HPDE6-E6E7 (cell line): ENCODE data around the gene MT1HL1.

Experiments used
- DNase-seq: peaks from one replicate; pipeline ENCODE4 v3.0.0; 2011; ENCODE audit warnings: missing footprints; ENCODE audit errors: extremely low spot score

The MT1HL1 gene

GRCh38 chr1:237004116-237004515 is at the start of gene MT1HL1:
TSS of gene MT1HL1 (minus strand) at chr1:237004441. CDS start at chr1:237004372, 69 bp downstream.
- DNase-seq = no peak

DNA sequence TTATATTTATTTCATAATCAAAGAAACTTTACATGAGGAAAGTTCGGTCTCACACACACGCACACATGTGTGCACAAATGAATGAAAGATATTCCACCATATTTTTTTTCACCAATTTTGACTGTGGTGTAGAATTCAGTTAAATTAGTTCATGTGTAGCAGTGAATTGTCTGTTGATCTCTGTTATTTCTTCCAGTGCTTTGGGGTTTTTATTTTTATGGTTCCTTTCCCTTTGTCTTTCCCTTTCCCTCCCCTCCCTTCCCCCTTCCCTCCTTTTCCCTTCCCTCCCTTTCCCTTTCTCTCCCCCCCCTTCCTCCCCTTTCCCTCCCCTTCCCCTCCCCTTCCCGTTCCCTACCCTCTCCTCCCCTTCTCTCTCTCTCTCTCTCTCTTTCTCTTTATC is 46.7 kb upstream of the MT1HL1 start:
- no peak for DNase-seq

DNA sequence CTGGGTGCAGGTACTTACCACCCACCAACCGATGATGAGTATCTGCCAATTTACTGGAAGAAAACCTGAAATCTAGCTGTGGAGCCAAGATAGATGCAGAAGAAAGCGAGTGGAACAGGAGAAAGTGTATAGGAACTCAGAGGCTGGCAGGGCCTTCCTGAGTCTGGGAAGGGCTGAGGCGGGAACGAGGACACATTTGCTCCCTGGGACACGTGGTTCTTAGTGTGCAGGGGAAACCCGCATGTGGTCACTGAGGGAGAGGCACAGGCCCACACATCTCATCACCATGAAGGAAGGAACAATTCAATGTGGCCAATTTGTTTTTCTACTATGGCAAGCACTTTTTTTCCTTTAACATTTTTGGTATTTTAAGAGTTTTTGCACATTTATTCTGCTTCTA is 45.9 kb upstream of the MT1HL1 start:
- no peak for DNase-seq

DNA sequence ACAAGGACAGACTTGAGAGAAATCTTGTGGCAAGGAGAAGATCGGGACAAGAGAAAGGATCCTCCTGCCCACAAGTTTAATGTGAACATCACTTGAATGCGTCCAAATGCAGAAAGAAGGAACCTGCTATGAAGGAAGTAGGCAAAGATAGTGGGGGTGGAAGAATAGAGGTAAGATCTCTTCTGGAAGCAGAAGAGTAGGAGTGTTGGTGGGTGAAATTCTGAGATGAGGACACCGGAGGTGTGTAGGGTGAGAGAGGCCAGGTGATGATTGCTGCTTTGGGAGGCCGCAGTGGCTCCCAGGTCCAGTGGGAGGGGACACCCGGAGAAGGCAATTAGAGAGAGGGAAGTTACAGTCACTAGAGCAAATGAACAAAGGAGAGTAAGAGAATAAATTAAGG is 44.6 kb upstream of the MT1HL1 start:
- DNase-seq = no peak

DNA sequence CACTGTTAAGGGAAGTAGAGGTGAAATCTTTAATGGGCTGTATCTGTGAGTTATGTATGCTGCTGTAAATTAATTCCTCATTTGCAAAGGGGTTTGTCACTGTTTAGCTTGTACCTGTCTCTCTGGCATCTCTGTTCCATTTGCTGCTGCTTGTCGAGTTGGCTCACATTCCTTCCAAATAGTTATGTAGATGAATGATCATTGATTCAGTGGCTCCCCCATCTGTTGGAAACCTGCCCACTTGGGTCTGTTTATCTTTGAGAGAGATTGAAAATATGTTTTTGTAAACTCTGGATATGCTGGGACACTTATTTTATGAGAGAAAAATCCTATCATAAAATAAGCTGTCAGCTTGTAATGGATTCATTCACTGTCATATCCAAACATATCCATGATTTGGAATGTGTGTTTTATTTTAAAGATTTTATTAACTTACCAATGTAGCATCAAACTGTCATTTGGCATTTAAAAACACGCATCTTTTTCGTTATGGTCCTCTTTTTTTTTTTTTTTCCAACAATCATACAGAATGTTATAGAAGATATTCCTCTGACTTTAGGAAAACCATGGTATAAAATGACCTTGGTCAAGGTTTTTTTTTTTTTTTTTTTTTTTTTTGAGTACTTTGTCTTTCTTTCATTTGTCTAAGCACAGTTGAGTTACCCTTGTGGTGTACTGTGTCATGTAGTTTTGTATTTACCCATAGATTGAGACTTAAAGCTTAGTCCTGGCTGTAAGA is 41.2 kb upstream of the MT1HL1 start:
- DNase-seq = no peak

GRCh38 chr1:237043846-237044636 is 39.8 kb upstream of the MT1HL1 start:
- no peak for DNase-seq

DNA sequence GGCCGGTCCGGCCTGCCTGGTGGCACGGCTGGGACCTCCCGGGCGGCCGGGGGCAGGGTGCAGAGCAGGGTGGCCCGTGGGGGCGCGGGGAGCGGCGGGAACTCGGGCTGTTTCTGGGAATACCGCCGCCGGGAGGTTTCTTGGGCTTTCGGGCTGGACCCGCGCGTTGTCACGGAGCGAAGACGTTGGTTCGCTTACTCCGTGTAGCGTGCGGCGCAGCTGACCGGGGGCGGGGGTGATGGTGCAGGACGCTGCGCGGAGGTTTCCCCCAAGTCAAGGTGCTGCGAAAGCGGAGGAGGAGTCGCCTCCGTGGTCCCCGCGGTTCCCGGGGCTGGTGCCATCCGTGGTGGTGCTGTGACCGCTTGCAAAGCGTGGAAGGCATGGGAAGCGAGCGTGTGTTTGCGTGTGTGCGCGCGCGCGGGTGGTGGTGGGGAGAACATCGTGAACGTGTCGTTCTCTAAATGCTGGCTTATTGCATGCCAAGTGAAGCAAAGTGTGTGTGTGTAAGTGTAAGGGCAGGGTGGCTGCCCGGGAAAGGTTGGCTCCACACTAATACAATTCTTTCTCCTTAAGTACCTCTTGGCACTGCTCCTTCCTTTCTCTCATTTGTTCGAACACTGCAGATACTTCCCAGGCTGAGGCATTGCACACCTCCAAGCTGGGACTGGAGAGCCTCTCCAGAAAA is 38.8 kb upstream of the MT1HL1 start:
- DNase-seq = no peak

DNA sequence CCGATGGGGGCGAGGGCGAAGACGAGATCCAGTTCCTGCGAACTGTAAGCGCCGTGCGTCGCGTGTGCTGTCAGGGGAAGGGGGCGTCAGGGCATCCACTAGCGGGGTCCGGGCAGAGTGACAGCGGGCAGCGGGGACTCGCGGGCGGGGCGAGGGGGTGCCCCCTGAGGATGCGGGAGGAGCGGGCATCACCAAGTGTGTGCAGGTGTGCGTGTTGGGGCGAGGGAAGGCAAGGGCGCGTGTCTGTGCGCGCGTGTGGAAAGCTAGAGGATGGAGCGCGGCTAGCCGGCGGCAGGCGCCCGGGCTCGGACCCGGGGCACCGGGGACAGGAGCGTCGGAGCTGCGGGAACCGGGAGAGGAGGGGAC is 38.3 kb upstream of the MT1HL1 start:
- DNase-seq = no peak

DNA sequence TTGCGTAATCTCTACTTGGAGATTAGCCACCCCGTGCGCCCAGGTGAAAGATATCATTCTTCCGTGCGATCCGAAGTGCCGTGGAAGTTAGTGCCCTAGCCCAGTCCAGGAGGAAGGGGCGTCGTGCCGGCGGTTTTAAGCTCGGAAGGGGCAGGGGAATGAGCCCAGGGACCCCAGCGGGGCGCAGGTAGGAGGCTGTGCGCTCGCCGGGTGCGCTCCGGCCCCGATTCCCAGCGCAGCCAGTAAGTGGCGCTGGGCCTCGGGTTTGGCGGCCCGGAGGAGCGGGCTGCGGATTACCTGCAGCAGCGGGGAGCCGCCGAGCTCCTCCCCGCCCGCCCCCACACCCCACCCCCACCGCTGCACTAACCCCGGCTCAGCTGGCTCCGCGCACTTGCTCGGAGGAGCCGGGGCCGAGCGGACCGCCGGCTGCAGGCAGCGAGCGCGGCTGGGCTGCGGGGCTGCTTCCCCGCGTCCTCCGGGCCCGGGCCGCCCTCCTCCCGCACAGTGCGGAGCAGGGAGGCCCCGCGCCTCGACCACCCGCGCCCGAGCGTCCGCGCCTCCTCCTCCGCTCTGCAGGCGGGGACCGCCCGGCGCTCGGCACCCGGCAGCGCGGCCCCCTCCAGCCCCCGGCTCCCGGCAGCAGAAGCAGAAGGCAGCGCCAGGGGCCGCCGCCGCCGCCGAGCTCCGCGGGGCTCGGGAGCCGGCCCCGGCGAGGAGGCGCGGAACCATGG is 37.7 kb upstream of the MT1HL1 start, which contains the start of gene RYR2:
Gene RYR2, plus strand, starts transcription at position 390 of the 731 bp plus-strand sequence. Its CDS starts 338 bp downstream, at position 728.
- DNase-seq = no peak

DNA sequence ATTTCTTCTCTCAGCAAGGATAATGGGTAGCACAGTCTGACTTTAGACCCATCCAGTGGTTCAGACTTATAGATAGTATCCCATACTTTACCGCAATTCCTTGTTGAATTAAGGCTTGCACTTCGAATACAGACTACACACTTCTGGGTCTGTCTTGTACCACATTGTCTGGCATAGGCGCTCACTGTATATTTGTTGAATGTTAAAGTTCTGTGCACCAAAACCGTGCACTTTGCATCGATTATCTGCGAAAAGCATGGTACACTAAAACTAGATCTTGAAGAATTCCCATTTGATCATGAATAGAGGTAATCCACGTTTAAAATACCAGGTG is 37.2 kb upstream of the MT1HL1 start:
- DNase-seq = no peak

- no peak for DNase-seq
Measured at GRCh38 chr1:237040823-237041222, 36.6 kb upstream of the MT1HL1 start.

- DNase-seq = no peak
Measured at GRCh38 chr1:237038211-237038610, 34.0 kb upstream of the MT1HL1 start.

DNA sequence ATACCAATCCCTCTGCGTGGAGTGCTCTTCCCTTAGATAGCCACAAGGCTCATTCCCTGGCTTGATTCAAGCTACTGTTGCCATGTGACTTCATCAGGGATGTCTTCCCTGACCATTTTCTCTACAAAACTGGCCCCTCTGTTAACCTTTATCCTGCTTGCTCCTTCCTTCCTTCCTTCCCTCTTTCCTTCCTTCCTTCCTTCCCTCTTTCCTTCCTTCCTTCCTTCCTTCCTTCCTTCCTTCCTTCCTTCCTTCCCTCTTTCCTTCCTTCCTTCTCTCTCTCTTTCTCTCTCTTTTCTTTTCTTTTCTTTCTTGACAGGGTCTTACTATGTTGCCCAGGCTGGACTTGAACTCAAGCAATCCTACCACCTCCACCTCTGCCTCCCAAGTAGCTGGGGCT is 31.5 kb upstream of the MT1HL1 start:
- no peak for DNase-seq

- no peak for DNase-seq
Measured at GRCh38 chr1:237033804-237034203, 29.6 kb upstream of the MT1HL1 start.

DNA sequence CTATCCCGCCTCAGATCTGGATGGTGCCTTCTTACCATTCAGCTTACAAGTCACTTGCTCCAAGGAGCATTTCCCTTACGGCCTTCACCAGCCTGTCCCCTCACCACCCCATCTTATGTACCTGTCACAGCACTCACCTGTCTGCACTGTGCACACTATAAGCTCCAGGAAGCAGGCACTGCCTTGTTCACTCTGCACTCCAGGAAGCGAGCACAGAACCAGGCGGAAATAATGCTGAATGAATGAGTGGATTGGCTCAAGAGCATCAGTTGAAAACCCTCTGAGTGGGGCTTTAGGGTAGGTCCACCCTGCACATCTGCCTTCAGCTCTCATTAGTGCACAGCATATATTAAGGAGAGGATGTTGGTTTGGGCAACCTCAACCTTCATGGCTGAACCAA is 28.8 kb upstream of the MT1HL1 start:
- no peak for DNase-seq

DNA sequence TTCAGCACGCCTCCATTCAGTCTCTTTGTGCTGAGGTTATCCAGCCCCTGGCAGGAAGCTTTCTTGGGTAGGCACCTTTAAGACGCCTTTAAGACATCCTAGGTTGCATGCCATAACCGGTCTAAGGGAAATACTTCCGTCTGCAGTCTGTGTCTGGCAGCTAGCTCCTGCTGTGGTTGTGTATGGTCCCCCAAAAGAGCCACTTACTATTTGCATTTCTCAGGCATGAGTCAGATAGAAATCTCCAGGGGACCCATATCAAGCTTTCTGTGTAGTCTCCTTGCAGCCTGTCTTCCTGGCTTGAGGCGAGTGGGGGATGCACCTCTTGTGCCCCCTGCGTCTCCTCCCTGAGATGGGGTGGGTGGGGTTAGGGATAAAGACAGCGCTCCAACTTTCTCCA is 27.8 kb upstream of the MT1HL1 start:
- DNase-seq = no peak

DNA sequence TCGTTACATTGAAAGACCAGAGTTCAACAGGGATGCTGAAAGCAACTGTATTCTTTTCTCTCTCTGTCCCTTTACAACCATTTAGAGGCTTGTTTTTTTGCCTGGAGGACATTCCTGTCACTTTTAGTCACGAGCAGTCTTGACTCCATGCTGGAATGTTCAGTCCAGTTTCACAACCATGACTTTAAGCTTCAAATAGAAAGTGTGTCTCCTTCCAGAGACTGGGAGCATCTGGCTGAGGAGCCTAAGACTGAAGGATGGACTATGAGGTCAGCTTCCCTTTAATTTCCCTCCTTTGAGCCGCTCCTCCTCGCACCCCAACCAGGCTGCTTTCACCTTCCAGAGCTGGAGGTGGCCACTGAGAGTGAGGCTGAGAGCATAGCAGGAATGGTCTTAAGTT is 27.2 kb upstream of the MT1HL1 start:
- no peak for DNase-seq

GRCh38 chr1:237029850-237030535 is 25.8 kb upstream of the MT1HL1 start:
- no peak for DNase-seq

DNA sequence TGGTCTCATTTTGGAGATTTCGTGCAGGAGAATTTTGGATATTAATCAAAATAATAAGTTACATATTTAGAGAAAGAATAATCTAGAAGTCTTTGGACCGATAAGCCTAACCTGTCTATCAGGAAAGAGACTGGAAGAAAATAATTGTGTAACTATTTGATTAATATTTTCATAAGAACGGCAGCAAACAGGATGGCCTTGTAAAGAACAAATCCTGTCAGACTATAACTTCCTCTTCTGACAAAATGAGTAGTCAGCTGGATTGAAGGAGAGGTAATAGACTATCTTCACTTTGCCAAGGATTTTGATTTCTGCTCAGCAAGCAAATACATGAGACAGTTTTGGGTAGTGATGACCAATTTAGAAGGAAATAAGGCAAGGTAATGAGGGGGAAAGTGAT is 25.0 kb upstream of the MT1HL1 start:
- DNase-seq = no peak

DNA sequence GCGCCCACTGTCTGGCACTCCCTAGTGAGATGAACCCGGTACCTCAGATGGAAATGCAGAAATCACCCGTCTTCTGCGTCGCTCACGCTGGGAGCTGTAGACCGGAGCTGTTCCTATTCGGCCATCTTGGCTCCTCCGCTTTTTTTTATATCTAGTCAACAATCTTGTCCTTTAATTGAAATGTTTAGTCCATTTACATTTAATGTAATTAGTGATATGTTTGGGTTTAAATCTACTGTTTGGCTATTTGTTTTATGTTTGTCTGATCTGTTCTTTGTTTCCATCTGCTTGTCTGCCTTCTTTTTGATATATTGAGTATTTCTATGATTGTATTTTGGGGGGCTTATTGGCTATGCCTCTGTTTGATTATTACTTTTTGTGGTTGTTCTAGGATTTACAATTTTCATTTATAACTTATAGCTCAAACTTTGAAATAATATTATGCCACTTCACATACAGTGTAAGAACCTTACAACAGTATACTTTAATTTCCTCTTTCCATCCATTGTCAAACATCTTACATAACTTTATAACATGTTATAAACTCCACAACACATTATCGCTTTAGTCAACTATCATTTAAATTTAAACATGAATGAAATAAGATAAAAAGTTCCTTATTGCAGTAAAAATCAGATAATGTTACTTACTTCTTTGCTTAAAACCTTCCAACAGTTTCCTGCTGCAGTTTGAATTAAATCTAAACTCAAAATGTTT is 21.3 kb upstream of the MT1HL1 start:
- DNase-seq = no peak

GRCh38 chr1:237018896-237019295 is 14.7 kb upstream of the MT1HL1 start:
- no peak for DNase-seq
